ENCODE data around the gene SEMA4F. TPM values are rescaled to one million over a fixed set of nuclear protein-coding genes. Genes with fewer than 3 reads are reported as not detected.

The SEMA4F gene
- total and polyA plus RNA-seq, 2 donors from 2014 or later = 5.2 to 10.8 TPM

- no peak overlapping the region for H3K4me3 ChIP-seq (ENCODE audit: low read length in 3 of 3)
- DNase-seq (no peak), FAIRE-seq (no peak)
- H3K9me3 ChIP-seq (ENCODE audit: control insufficient read depth in 2 of 3, insufficient read depth in 1 of 3, low read length in 3 of 3) = no peaks in the 10 kb centered on the region
- no peak overlapping the region for H3K27ac ChIP-seq (ENCODE audit: low read depth in 2 of 2, low read length in 2 of 2)
- peaks cover 0 to 5% (median 0%) of the 10 kb centered on the region in 3 donors for H3K36me3 ChIP-seq (ENCODE audit: control insufficient read depth in 2 of 3, insufficient read depth in 3 of 3, low read length in 3 of 3)
- H3K27me3 ChIP-seq (ENCODE audit: control insufficient read depth, insufficient read depth, low read length) = no peaks in the 10 kb centered on the region
- intact Hi-C loops (cut with DNase I) = no loop called here
- no peaks in the 10 kb centered on the region for H3K4me1 ChIP-seq (ENCODE audit: control insufficient read depth in 2 of 3, insufficient read depth in 2 of 3, low read depth in 1 of 3, low read length in 3 of 3)
- no peak overlapping the region for H3K9ac ChIP-seq (ENCODE audit: low read length in 3 of 3)
- TF ChIP-seq CTCF (IDR thresholded peaks at IDR 0.05; ENCODE audit: borderline replicate concordance, extremely low read depth, insufficient read depth) = no peak
Measured at GRCh38 chr2:74675090-74675489, 21.0 kb downstream of the SEMA4F start.

- no peak for TF ChIP-seq CTCF (IDR thresholded peaks at IDR 0.05; ENCODE audit: borderline replicate concordance, extremely low read depth, insufficient read depth)
- H3K9ac ChIP-seq (ENCODE audit: low read length in 3 of 3) = no peak overlapping the region
- peaks cover 0 to 5% (median 0%) of the 10 kb centered on the region in 3 donors for H3K36me3 ChIP-seq (ENCODE audit: control insufficient read depth in 2 of 3, insufficient read depth in 3 of 3, low read length in 3 of 3)
- H3K27ac ChIP-seq (ENCODE audit: low read depth in 2 of 2, low read length in 2 of 2) = no peak overlapping the region
- no peaks in the 10 kb centered on the region for H3K9me3 ChIP-seq (ENCODE audit: control insufficient read depth in 2 of 3, insufficient read depth in 1 of 3, low read length in 3 of 3)
- H3K4me3 ChIP-seq (ENCODE audit: low read length in 3 of 3) = no peak overlapping the region
- no peaks in the 10 kb centered on the region for H3K27me3 ChIP-seq (ENCODE audit: control insufficient read depth, insufficient read depth, low read length)
- no peak for FAIRE-seq
- DNase-seq = no peak
- no peaks in the 10 kb centered on the region for H3K4me1 ChIP-seq (ENCODE audit: control insufficient read depth in 2 of 3, insufficient read depth in 2 of 3, low read depth in 1 of 3, low read length in 3 of 3)
- intact Hi-C loops (cut with DNase I) = no loop called here
Measured at GRCh38 chr2:74676331-74676730, 22.3 kb downstream of the SEMA4F start.

GRCh38 chr2:74679615-74680014 is 25.6 kb downstream of the SEMA4F start:
- TF ChIP-seq CTCF (IDR thresholded peaks at IDR 0.05; ENCODE audit: borderline replicate concordance, extremely low read depth, insufficient read depth) = no peak
- H3K27me3 ChIP-seq (ENCODE audit: control insufficient read depth, insufficient read depth, low read length) = no peaks in the 10 kb centered on the region
- H3K4me1 ChIP-seq (ENCODE audit: control insufficient read depth in 2 of 3, insufficient read depth in 2 of 3, low read depth in 1 of 3, low read length in 3 of 3) = no peaks in the 10 kb centered on the region
- H3K9ac ChIP-seq (ENCODE audit: low read length in 3 of 3) = no peak overlapping the region
- H3K4me3 ChIP-seq (ENCODE audit: low read length in 3 of 3) = no peak overlapping the region
- H3K9me3 ChIP-seq (ENCODE audit: control insufficient read depth in 2 of 3, insufficient read depth in 1 of 3, low read length in 3 of 3) = no peaks in the 10 kb centered on the region
- no peak for FAIRE-seq
- DNase-seq = no peak
- H3K36me3 ChIP-seq (ENCODE audit: control insufficient read depth in 2 of 3, insufficient read depth in 3 of 3, low read length in 3 of 3) = peaks cover 0 to 5% (median 0%) of the 10 kb centered on the region in 3 donors
- intact Hi-C loops (cut with DNase I) = no loop called here
- H3K27ac ChIP-seq (ENCODE audit: low read depth in 2 of 2, low read length in 2 of 2) = no peak overlapping the region

- no peaks in the 10 kb centered on the region for H3K27me3 ChIP-seq (ENCODE audit: control insufficient read depth, insufficient read depth, low read length)
- H3K9ac ChIP-seq (ENCODE audit: low read length in 3 of 3) = no peak overlapping the region
- H3K9me3 ChIP-seq (ENCODE audit: control insufficient read depth in 2 of 3, insufficient read depth in 1 of 3, low read length in 3 of 3) = no peaks in the 10 kb centered on the region
- no peak overlapping the region for H3K4me3 ChIP-seq (ENCODE audit: low read length in 3 of 3)
- no peak for DNase-seq
- TF ChIP-seq CTCF (IDR thresholded peaks at IDR 0.05; ENCODE audit: borderline replicate concordance, extremely low read depth, insufficient read depth) = no peak
- no peak for FAIRE-seq
- intact Hi-C loops (cut with DNase I) = no loop called here
- no peak overlapping the region for H3K27ac ChIP-seq (ENCODE audit: low read depth in 2 of 2, low read length in 2 of 2)
- no peaks in the 10 kb centered on the region for H3K4me1 ChIP-seq (ENCODE audit: control insufficient read depth in 2 of 3, insufficient read depth in 2 of 3, low read depth in 1 of 3, low read length in 3 of 3)
- no peaks in the 10 kb centered on the region for H3K36me3 ChIP-seq (ENCODE audit: control insufficient read depth in 2 of 3, insufficient read depth in 3 of 3, low read length in 3 of 3)
Measured at GRCh38 chr2:74682501-74682900, 28.5 kb downstream of the SEMA4F start.

Data from kidney (tissue), 14 donors.